Measurements from ENCODE around the gene GCSAM.

- TF ChIP-seq CTCF (IDR thresholded peaks at IDR 0.05) = no peak
- no peak for TF ChIP-seq POLR2A (IDR thresholded peaks at IDR 0.05)
Observed at GRCh38 chr3:112095731-112096130, 37.3 kb downstream of the GCSAM start.
